Neural progenitor cell (in vitro differentiated cells): ENCODE measurements around the gene KITLG. TPM values are rescaled to one million over a fixed set of nuclear protein-coding genes. Genes with fewer than 3 reads are reported as not detected.
"Not testable (repeated sequence)": the region's sequence is repeated elsewhere in the genome, so short reads cannot be mapped to it uniquely, and the experiment has no call there.

Source experiments
- DNase-seq: peaks from one replicate; pipeline ENCODE4 v3.0.0-alpha.2; 2016; ENCODE audit warnings: low spot score
- H2AFZ ChIP-seq: fragments of 200-600 bp; sonication (generic); replicated peaks from 2 replicates; pipeline ENCODE4 v1.6.1; 2016; ENCODE audit warnings: antibody characterized with exemption
- H3F3A ChIP-seq: fragments of 200-600 bp; sonication (generic); 2 replicates; pipeline ENCODE4 v1.6.1; 2016; ENCODE audit warnings: antibody characterized with exemption, low read depth
- H3K27ac ChIP-seq: fragments of 200-600 bp; sonication (generic); 2 replicates; pipeline ENCODE4 v1.5.1; 2016; ENCODE audit warnings: mild to moderate bottlenecking
- H3K27me3 ChIP-seq: fragments of 200-600 bp; sonication (generic); 2 replicates; pipeline ENCODE4 v1.6.1; 2016; ENCODE audit warnings: mild to moderate bottlenecking, moderate library complexity
- H3K36me3 ChIP-seq: fragments of 200-600 bp; sonication (generic); 2 replicates; pipeline ENCODE4 v1.5.1; 2016
- H3K4me1 ChIP-seq: fragments of 200-600 bp; sonication (generic); 2 replicates; pipeline ENCODE4 v1.6.1; 2016; ENCODE audit warnings: mixed run types
- H3K4me2 ChIP-seq: fragments of 200-600 bp; sonication (generic); 2 replicates; pipeline ENCODE4 v1.6.1; 2016
- H3K4me3 ChIP-seq: fragments of 200-600 bp; sonication (generic); 2 replicates; pipeline ENCODE4 v1.5.1; 2016
- H3K79me2 ChIP-seq: fragments of 200-600 bp; sonication (generic); 2 replicates; pipeline ENCODE4 v1.6.1; 2016; ENCODE audit warnings: low read depth
- H3K9ac ChIP-seq: fragments of 200-600 bp; sonication (generic); 2 replicates; pipeline ENCODE4 v1.6.1; 2016
- H3K9me3 ChIP-seq: fragments of 200-600 bp; sonication (generic); 2 replicates; pipeline ENCODE4 v1.5.1; 2016; ENCODE audit warnings: low read depth
- H4K20me1 ChIP-seq: fragments of 200-600 bp; sonication (generic); 2 replicates; pipeline ENCODE4 v1.6.1; 2016; ENCODE audit warnings: low read depth
- H3K27ac Mint-ChIP-seq: 3 replicates; pipeline ENCODE4 v1.8.0; 2021; ENCODE audit warnings: mixed read lengths
- H3K27me3 Mint-ChIP-seq: 2 replicates; pipeline ENCODE4 v1.8.0; 2022; ENCODE audit warnings: low read depth, mild to moderate bottlenecking, inconsistent platforms, moderate library complexity, mixed read lengths; ENCODE audit not compliant: insufficient read depth
- H3K36me3 Mint-ChIP-seq: 3 replicates; pipeline ENCODE4 v1.8.0; 2021; ENCODE audit warnings: mixed read lengths
- H3K4me1 Mint-ChIP-seq: 3 replicates; pipeline ENCODE4 v1.8.0; 2021; ENCODE audit warnings: mixed read lengths
- H3K4me3 Mint-ChIP-seq: 3 replicates; pipeline ENCODE4 v1.8.0; 2021; ENCODE audit warnings: mild to moderate bottlenecking, moderate library complexity, mixed read lengths
- H3K9me3 Mint-ChIP-seq: 3 replicates; pipeline ENCODE4 v1.8.0; 2020; ENCODE audit warnings: mixed read lengths
- EZH2 ChIP-seq: fragments of 200-600 bp; sonication (generic); IDR thresholded peaks from 2 replicates; pipeline ENCODE4 v1.6.1; 2017; ENCODE audit warnings: antibody characterized with exemption, mild to moderate bottlenecking, moderate library complexity
- EZH2phosphoT487 ChIP-seq: fragments of 200-600 bp; sonication (generic); IDR thresholded peaks from 2 replicates; pipeline ENCODE4 v1.6.1; 2017; ENCODE audit warnings: antibody characterized with exemption
- total RNA-seq: library from RNA; depleted of rRNA; stranded (reverse); fragments of >200 nt; gene quantifications from 2 replicates; pipeline ENCODE4 v1.2.3, GENCODE V29; 2015; ENCODE audit warnings: low replicate concordance
- TF ChIP-seq, protein P1 (sequence below): fragments of 200-600 bp; sonication (generic); IDR thresholded peaks from 2 replicates; pipeline ENCODE4 v1.5.1; 2017; ENCODE audit warnings: antibody characterized with exemption, mild to moderate bottlenecking

The KITLG gene
- total RNA-seq, 1 donor from 2014 or later = 1.0 TPM

- H2AFZ ChIP-seq = peak overlapping the region; percentile 66
- H3K36me3 ChIP-seq = no peaks in the 10 kb centered on the region
- H3F3A ChIP-seq = no peaks in the 10 kb centered on the region
- H3K4me1 ChIP-seq = peaks cover 11% of the 10 kb centered on the region
- H3K4me3 ChIP-seq = no peak overlapping the region
- H3K27ac ChIP-seq = no peak overlapping the region
- no peak overlapping the region for H3K4me3 Mint-ChIP-seq
- H3K36me3 Mint-ChIP-seq = no peaks in the 10 kb centered on the region
- H3K9ac ChIP-seq = no peak overlapping the region
- H3K27me3 Mint-ChIP-seq = peaks cover 3% of the 10 kb centered on the region
- peak; percentile 36 for DNase-seq
- no peaks in the 10 kb centered on the region for H3K79me2 ChIP-seq
- no peaks in the 10 kb centered on the region for H3K9me3 Mint-ChIP-seq
- no peak for TF ChIP-seq EZH2phosphoT487
- TF ChIP-seq EZH2 = no peak
- TF ChIP-seq, protein P1, sequence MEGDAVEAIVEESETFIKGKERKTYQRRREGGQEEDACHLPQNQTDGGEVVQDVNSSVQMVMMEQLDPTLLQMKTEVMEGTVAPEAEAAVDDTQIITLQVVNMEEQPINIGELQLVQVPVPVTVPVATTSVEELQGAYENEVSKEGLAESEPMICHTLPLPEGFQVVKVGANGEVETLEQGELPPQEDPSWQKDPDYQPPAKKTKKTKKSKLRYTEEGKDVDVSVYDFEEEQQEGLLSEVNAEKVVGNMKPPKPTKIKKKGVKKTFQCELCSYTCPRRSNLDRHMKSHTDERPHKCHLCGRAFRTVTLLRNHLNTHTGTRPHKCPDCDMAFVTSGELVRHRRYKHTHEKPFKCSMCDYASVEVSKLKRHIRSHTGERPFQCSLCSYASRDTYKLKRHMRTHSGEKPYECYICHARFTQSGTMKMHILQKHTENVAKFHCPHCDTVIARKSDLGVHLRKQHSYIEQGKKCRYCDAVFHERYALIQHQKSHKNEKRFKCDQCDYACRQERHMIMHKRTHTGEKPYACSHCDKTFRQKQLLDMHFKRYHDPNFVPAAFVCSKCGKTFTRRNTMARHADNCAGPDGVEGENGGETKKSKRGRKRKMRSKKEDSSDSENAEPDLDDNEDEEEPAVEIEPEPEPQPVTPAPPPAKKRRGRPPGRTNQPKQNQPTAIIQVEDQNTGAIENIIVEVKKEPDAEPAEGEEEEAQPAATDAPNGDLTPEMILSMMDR = no peak
- no peaks in the 10 kb centered on the region for H4K20me1 ChIP-seq
- H3K4me2 ChIP-seq = peak overlapping the region; percentile 3
- H3K4me1 Mint-ChIP-seq = peaks cover 12% of the 10 kb centered on the region
- H3K9me3 ChIP-seq = no peaks in the 10 kb centered on the region
- peak overlapping the region; percentile 58 for H3K27ac Mint-ChIP-seq
- H3K27me3 ChIP-seq = no peaks in the 10 kb centered on the region
These were observed 26.2 kb downstream of the KITLG start for GRCh38 chr12:88553941-88554658.

- no peak overlapping the region for H3K27ac ChIP-seq
- H3K9me3 Mint-ChIP-seq = no peaks in the 10 kb centered on the region
- H3K36me3 Mint-ChIP-seq = no peaks in the 10 kb centered on the region
- H3K4me1 ChIP-seq = peaks cover 11% of the 10 kb centered on the region
- no peak overlapping the region for H3K27ac Mint-ChIP-seq
- no peak overlapping the region for H3K9ac ChIP-seq
- no peak overlapping the region for H3K4me2 ChIP-seq
- peaks cover 3% of the 10 kb centered on the region for H3K27me3 Mint-ChIP-seq
- DNase-seq = no peak
- H3F3A ChIP-seq = no peaks in the 10 kb centered on the region
- H4K20me1 ChIP-seq = no peaks in the 10 kb centered on the region
- H3K27me3 ChIP-seq = no peaks in the 10 kb centered on the region
- no peak overlapping the region for H3K4me3 ChIP-seq
- no peak overlapping the region for H2AFZ ChIP-seq
- H3K4me3 Mint-ChIP-seq = no peak overlapping the region
- no peaks in the 10 kb centered on the region for H3K36me3 ChIP-seq
- peaks cover 12% of the 10 kb centered on the region for H3K4me1 Mint-ChIP-seq
- H3K79me2 ChIP-seq = no peaks in the 10 kb centered on the region
- TF ChIP-seq EZH2 = no peak
- TF ChIP-seq, protein P1 = no peak
- no peak for TF ChIP-seq EZH2phosphoT487
- H3K9me3 ChIP-seq = no peaks in the 10 kb centered on the region
These were observed 27.6 kb downstream of the KITLG start for GRCh38 chr12:88552610-88553079.

- Histone ChIP-seq H3K79me2 (no peaks in the 10 kb centered on the region), H3K27me3 (no peaks in the 10 kb centered on the region), H3K36me3 (no peaks in the 10 kb centered on the region), H4K20me1 (no peaks in the 10 kb centered on the region), H3F3A (no peaks in the 10 kb centered on the region), H3K4me3 (no peak overlapping the region), H3K4me1 (peaks cover 11% of the 10 kb centered on the region), H3K9me3 (no peaks in the 10 kb centered on the region), H3K27ac (no peak overlapping the region), H2AFZ (no peak overlapping the region), H3K4me2 (no peak overlapping the region), H3K9ac (no peak overlapping the region)
- H3K36me3 Mint-ChIP-seq = peaks cover 2% of the 10 kb centered on the region
- H3K4me1 Mint-ChIP-seq = peaks cover 16% of the 10 kb centered on the region
- no peak overlapping the region for H3K4me3 Mint-ChIP-seq
- H3K27me3 Mint-ChIP-seq = no peaks in the 10 kb centered on the region
- H3K9me3 Mint-ChIP-seq = no peaks in the 10 kb centered on the region
- no peak overlapping the region for H3K27ac Mint-ChIP-seq
- no peak for DNase-seq
- TF ChIP-seq EZH2 (no peak), EZH2phosphoT487 (no peak)
- TF ChIP-seq, protein P1 = no peak
These were observed 30.3 kb downstream of the KITLG start for GRCh38 chr12:88549929-88550328.

DNA sequence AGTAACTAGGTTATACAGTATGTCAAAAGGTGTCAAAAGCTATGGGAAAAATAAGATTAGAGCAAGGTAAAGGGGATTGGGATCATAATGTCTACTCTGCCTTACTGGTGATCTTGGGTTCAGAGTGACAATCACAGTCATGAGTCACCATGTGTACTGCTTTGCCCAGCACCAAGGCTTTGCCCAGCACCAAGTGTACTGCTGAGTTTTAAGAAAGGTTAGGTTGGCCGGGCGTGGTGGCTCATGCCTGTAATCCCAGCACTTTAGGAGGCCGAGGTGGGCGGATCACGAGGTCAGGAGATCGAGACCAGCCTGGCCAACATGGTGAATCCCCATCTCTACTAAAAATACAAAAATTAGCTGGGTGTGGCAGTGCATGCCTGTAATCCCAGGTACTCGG lies 32.3 kb downstream of the KITLG start:
- H3K27me3 Mint-ChIP-seq, H3K27ac ChIP-seq, H3K27me3 ChIP-seq, H3F3A ChIP-seq, H3K4me1 Mint-ChIP-seq, H3K27ac Mint-ChIP-seq, H3K4me1 ChIP-seq, H3K36me3 ChIP-seq, H3K4me3 ChIP-seq, H4K20me1 ChIP-seq, H3K4me2 ChIP-seq, H2AFZ ChIP-seq, H3K9ac ChIP-seq, H3K9me3 ChIP-seq, H3K9me3 Mint-ChIP-seq, H3K4me3 Mint-ChIP-seq, H3K79me2 ChIP-seq, DNase-seq: not testable (repeated sequence)
- H3K36me3 Mint-ChIP-seq = peaks cover 12% of the 10 kb centered on the region
